Thyroid gland (tissue), 4 donors: ENCODE data around the gene KCNJ6. TPM values are rescaled to one million over a fixed set of nuclear protein-coding genes. Genes with fewer than 3 reads are reported as not detected.
"Not testable (repeated sequence)": the region's sequence is repeated elsewhere in the genome, so short reads cannot be mapped to it uniquely, and the experiment has no call there.

Experiments
- DNase-seq, 2 donors: peaks; one replicate each; pipeline ENCODE4 v3.0.0-alpha.2; 2019
- H3K27ac ChIP-seq, 3 donors: fragments of 200-600 bp; sonication (generic); 1 replicate in 2 of 3; 2 replicates in 1 of 3; pipeline ENCODE4 v1.5.1; 2016 to 2019; ENCODE audit warnings: mild to moderate bottlenecking in 1 of 3, moderate library complexity in 1 of 3
- H3K27me3 ChIP-seq: fragments of 200-600 bp; sonication (generic); one replicate; pipeline ENCODE4 v1.5.1; 2019
- H3K36me3 ChIP-seq, 2 donors: fragments of 200-600 bp; sonication (generic); one replicate each; pipeline ENCODE4 v1.5.1; 2016 to 2019
- H3K4me1 ChIP-seq, 2 donors: fragments of 200-600 bp; sonication (generic); one replicate each; pipeline ENCODE4 v1.5.1; 2017 to 2019
- H3K4me3 ChIP-seq, 3 donors: fragments of 200-600 bp; sonication (generic); replicated peaks in 1 of 3; 1 replicate in 2 of 3; 2 replicates in 1 of 3; pipeline ENCODE4 v1.5.1; 2016; ENCODE audit warnings: mild to moderate bottlenecking in 1 of 3
- H3K9me3 ChIP-seq: fragments of 200-600 bp; sonication (generic); one replicate; pipeline ENCODE4 v1.5.1; 2017
- POLR2A ChIP-seq, 2 donors: fragments of 450-650 bp; IDR thresholded peaks; one replicate each; pipeline ENCODE4 v1.6.1; 2017; ENCODE audit warnings: antibody characterized with exemption in 2 of 2, mild to moderate bottlenecking in 2 of 2, moderate library complexity in 1 of 2
- WGBS, 2 donors: methylation state at CpG; one replicate each; pipeline ENCODE4 v1.1.5; 2017; 5-methylcytosine and 5-hydroxymethylcytosine counted together
- intact Hi-C: fragments of 100-400 bp; cut with DNase I; formaldehyde crosslinking; loops from one replicate; pipeline ENCODE4 v1.15.1; 2023
- total RNA-seq, 4 donors: library from RNA; depleted of rRNA; stranded (reverse); fragments of >200 nt; gene quantifications; one replicate each; pipeline ENCODE4 v1.2.3, GENCODE V29; 2016
- TF ChIP-seq, protein P1 (sequence below), 6 experiments: fragments of 200-600 bp in 3 of 6; fragments of 450-650 bp in 3 of 6; sonication (generic) in 3 of 6; IDR thresholded peaks; one replicate each; pipeline ENCODE4 v1.5.1; 2016 to 2019; ENCODE audit warnings: antibody characterized with exemption in 6 of 6, mild to moderate bottlenecking in 2 of 6, inconsistent platforms in 1 of 6, moderate library complexity in 1 of 6

Gene KCNJ6
- total RNA-seq, 4 donors from 2014 or later: not detected

DNA sequence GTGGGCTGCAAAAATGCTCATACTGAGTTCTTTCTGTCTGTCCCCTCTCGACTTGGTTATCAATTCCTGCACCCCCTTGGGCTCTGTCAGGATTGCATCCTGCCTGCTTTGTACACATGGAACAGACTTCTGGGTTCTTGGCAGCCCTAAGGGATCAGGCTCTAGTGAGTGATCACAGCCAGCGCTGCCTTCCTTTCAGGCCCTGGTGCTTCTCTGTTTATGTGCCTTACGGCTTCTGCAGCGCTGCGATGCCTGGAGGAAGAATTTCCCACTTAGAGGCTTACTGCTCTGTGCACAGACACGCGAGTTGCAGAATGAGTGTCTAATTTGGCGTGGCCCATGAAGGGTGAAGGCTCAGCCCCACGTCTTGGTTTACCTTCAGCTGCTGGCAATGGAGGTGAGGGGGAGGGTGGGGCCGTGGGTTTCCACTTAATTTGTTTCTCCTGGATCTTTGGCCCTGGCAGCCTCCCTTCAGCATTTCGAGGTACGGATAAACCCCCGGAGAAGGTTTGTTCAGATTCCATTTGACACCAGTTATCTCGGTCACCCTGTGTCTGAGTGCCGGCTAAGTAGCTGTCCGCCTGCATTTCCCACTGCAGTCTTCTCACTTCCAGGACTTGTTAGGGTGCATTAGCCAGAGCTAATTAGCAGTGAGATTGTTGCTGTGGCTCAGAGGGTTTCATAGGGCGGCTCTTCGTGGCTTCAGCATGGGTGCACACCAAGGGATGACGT lies 322.4 kb downstream of the KCNJ6 start:
- WGBS, 2 donors: 53% methylated on average over 18 to 19 of the region's 19 CpGs
- Histone ChIP-seq H3K27me3 (no peaks in the 10 kb centered on the region), H3K27ac (no peak overlapping the region), H3K4me3 (no peak overlapping the region), H3K9me3 (no peaks in the 10 kb centered on the region), H3K4me1 (no peaks in the 10 kb centered on the region), H3K36me3 (no peaks in the 10 kb centered on the region)
- TF ChIP-seq, protein P1, sequence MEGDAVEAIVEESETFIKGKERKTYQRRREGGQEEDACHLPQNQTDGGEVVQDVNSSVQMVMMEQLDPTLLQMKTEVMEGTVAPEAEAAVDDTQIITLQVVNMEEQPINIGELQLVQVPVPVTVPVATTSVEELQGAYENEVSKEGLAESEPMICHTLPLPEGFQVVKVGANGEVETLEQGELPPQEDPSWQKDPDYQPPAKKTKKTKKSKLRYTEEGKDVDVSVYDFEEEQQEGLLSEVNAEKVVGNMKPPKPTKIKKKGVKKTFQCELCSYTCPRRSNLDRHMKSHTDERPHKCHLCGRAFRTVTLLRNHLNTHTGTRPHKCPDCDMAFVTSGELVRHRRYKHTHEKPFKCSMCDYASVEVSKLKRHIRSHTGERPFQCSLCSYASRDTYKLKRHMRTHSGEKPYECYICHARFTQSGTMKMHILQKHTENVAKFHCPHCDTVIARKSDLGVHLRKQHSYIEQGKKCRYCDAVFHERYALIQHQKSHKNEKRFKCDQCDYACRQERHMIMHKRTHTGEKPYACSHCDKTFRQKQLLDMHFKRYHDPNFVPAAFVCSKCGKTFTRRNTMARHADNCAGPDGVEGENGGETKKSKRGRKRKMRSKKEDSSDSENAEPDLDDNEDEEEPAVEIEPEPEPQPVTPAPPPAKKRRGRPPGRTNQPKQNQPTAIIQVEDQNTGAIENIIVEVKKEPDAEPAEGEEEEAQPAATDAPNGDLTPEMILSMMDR (IDR thresholded peaks at IDR 0.05): no peak
- TF ChIP-seq POLR2A (IDR thresholded peaks at IDR 0.05): no peak
- DNase-seq: peak in 1 of 2 donors; percentile 6
- intact Hi-C loops: no loop called here

- WGBS, 2 donors: 56 to 61% methylated on average over 5 of the region's 5 CpGs
- H3K4me3 ChIP-seq: no peak overlapping the region
- TF ChIP-seq POLR2A (IDR thresholded peaks at IDR 0.05): no peak
- TF ChIP-seq, protein P1 (IDR thresholded peaks at IDR 0.05): no peak
- H3K4me1 ChIP-seq: no peaks in the 10 kb centered on the region
- DNase-seq: no peak
- H3K36me3 ChIP-seq: no peaks in the 10 kb centered on the region
- intact Hi-C loops: no loop called here
- H3K27ac ChIP-seq: no peak overlapping the region
- no peaks in the 10 kb centered on the region for H3K9me3 ChIP-seq
- no peaks in the 10 kb centered on the region for H3K27me3 ChIP-seq
These were observed 323.2 kb downstream of the KCNJ6 start for GRCh38 chr21:37593015-37593414.

- TF ChIP-seq, protein P1 (IDR thresholded peaks at IDR 0.05): no peak
- no peak for TF ChIP-seq POLR2A (IDR thresholded peaks at IDR 0.05)
- Histone ChIP-seq H3K4me1 (no peaks in the 10 kb centered on the region), H3K27me3 (no peaks in the 10 kb centered on the region), H3K27ac (no peak overlapping the region), H3K36me3 (no peaks in the 10 kb centered on the region), H3K9me3 (no peaks in the 10 kb centered on the region), H3K4me3 (no peak overlapping the region)
- WGBS, 2 donors: 51 to 79% methylated on average over 4 of the region's 4 CpGs
- intact Hi-C loops: no loop called here
- no peak for DNase-seq
These were observed 323.8 kb downstream of the KCNJ6 start for GRCh38 chr21:37592496-37592895.

GRCh38 chr21:37591994-37592393 lies 324.3 kb downstream of the KCNJ6 start:
- H3K36me3 ChIP-seq, H3K4me1 ChIP-seq, H3K4me3 ChIP-seq, H3K27ac ChIP-seq, H3K9me3 ChIP-seq, H3K27me3 ChIP-seq, intact Hi-C loops, DNase-seq: not testable (repeated sequence)
- WGBS, 2 donors: 90 to 92% methylated on average over 12 of the region's 12 CpGs

DNA sequence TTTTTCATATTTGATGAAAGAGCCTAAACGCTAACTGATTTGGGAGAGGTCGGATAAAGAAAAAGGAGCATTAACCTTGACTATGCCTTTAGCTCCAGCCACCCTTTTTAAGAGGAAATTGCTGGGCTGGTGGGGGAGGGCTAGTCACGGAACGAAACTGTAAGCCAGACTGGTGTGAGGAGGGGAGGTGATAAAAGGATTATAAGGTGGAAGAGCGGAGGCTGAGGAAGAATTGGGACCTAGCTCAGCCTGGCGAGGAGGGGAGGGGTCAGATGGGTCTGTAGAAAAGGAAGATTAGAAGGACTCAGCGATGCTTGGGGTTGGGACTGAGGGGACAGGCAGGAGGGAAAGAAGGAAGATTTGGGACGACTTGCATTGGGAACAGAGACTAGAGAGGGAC lies 325.4 kb downstream of the KCNJ6 start:
- H3K4me1 ChIP-seq, H3K27me3 ChIP-seq, H3K27ac ChIP-seq, H3K9me3 ChIP-seq, intact Hi-C loops, H3K36me3 ChIP-seq, H3K4me3 ChIP-seq, DNase-seq: not testable (repeated sequence)
- 70 to 71% methylated on average over 8 of the region's 8 CpGs for WGBS, 2 donors

DNA sequence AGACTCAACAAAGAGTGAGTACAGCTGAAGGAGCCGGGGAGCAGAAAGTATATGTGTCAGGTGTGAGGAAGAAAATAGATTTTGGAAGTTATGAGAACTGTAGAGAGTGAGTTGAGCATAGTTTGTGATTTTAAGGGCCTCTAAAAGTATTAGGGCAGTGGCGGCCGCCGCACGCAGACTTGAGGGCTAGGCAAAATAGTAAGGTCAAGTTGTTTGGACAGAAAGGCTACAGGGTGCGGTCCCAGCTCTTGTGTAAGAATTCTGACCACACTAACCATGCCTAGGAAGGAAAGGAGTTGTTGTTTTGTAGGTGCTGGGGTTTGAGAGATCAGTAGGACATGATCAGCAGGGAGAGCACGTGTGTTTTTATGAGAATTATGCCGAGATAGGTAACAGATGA lies 327.6 kb downstream of the KCNJ6 start:
- WGBS, 2 donors: 92 to 93% methylated on average over 8 of the region's 8 CpGs
- H3K9me3 ChIP-seq, H3K27ac ChIP-seq, DNase-seq, H3K36me3 ChIP-seq, H3K27me3 ChIP-seq, H3K4me3 ChIP-seq, intact Hi-C loops, H3K4me1 ChIP-seq: not testable (repeated sequence)
